ENCODE data around the gene MAP3K14. TPM values are rescaled to one million over a fixed set of nuclear protein-coding genes. Genes with fewer than 3 reads are reported as not detected.

MAP3K14 gene
- total RNA-seq, 4 donors from 2014 or later: 16.5 to 30.4 (median 24.7) TPM

GRCh38 chr17:45246861-45247428 lies 69.9 kb downstream of the MAP3K14 start:
- Histone ChIP-seq H3K4me3 (peak overlapping the region; percentile 57 to 83 (median 70)), H3K27ac (peak overlapping the region; percentile 86 to 96 (median 88)), H3K36me3 (no peaks in the 10 kb centered on the region), H3K4me1 (peaks cover 0 to 36% (median 8%) of the 10 kb centered on the region in 4 donors), H3K9me3 (no peaks in the 10 kb centered on the region), H3K27me3 (no peaks in the 10 kb centered on the region)
- peak; percentile 58 to 69 (median 59) for DNase-seq
- TF ChIP-seq CTCF (IDR thresholded peaks at IDR 0.05) (peak; percentile 25 to 48 (median 32)), POLR2A (IDR thresholded peaks at IDR 0.05) (no peak)

GRCh38 chr17:45246338-45246737 lies 70.5 kb downstream of the MAP3K14 start:
- DNase-seq: no peak
- Histone ChIP-seq H3K27ac (peak overlapping the region in 1 of 4 donors; percentile 89), H3K36me3 (no peaks in the 10 kb centered on the region), H3K27me3 (peaks cover 0 to 4% of the 10 kb centered on the region in 2 donors), H3K9me3 (no peaks in the 10 kb centered on the region), H3K4me1 (peaks cover 0 to 38% (median 8%) of the 10 kb centered on the region in 4 donors), H3K4me3 (no peak overlapping the region)
- TF ChIP-seq POLR2A (IDR thresholded peaks at IDR 0.05) (no peak), CTCF (IDR thresholded peaks at IDR 0.05) (no peak)

GRCh38 chr17:45244725-45245656 lies 71.8 kb downstream of the MAP3K14 start:
- no peak overlapping the region for H3K27ac ChIP-seq
- no peaks in the 10 kb centered on the region for H3K9me3 ChIP-seq
- peaks cover 0 to 4% of the 10 kb centered on the region in 2 donors for H3K27me3 ChIP-seq

GRCh38 chr17:45243750-45244149 lies 73.1 kb downstream of the MAP3K14 start:
- H3K4me3 ChIP-seq: no peak overlapping the region
- H3K27me3 ChIP-seq: peaks cover 0 to 4% of the 10 kb centered on the region in 2 donors
- no peaks in the 10 kb centered on the region for H3K9me3 ChIP-seq
- no peak overlapping the region for H3K27ac ChIP-seq
- DNase-seq: peak in 2 of 3 donors; percentile 70 to 82
- H3K4me1 ChIP-seq: peaks cover 0 to 33% (median 4%) of the 10 kb centered on the region in 4 donors
- peaks cover 0 to 9% (median 0%) of the 10 kb centered on the region in 3 donors for H3K36me3 ChIP-seq
- TF ChIP-seq POLR2A (IDR thresholded peaks at IDR 0.05) (peak in 1 of 2 donors; percentile 20), CTCF (IDR thresholded peaks at IDR 0.05) (no peak)

More at GRCh38 chr17:45244725-45245656, 71.8 kb downstream of the MAP3K14 start:
- DNase-seq: no peak
- Histone ChIP-seq H3K4me1 (peaks cover 0 to 42% (median 8%) of the 10 kb centered on the region in 4 donors), H3K36me3 (peaks cover 0 to 8% (median 0%) of the 10 kb centered on the region in 3 donors), H3K4me3 (no peak overlapping the region)
- TF ChIP-seq POLR2A (IDR thresholded peaks at IDR 0.05): no peak
- TF ChIP-seq CTCF (IDR thresholded peaks at IDR 0.05): no peak

- Histone ChIP-seq H3K27ac (no peak overlapping the region), H3K4me3 (peak overlapping the region in 1 of 4 donors; percentile 35), H3K27me3 (peaks cover 0 to 4% of the 10 kb centered on the region in 2 donors)
Measured at GRCh38 chr17:45242029-45242414, 74.8 kb downstream of the MAP3K14 start.

More at GRCh38 chr17:45242029-45242414, 74.8 kb downstream of the MAP3K14 start:
- no peaks in the 10 kb centered on the region for H3K9me3 ChIP-seq
- peaks cover 0 to 22% (median 2%) of the 10 kb centered on the region in 4 donors for H3K4me1 ChIP-seq
- no peak for TF ChIP-seq CTCF (IDR thresholded peaks at IDR 0.05)
- peaks cover 0 to 16% (median 0%) of the 10 kb centered on the region in 3 donors for H3K36me3 ChIP-seq
- DNase-seq: no peak

All from Peyer's patch (tissue), 4 donors.